SK-N-SH (cell line): ENCODE data around the gene BCAR3.
A peak's percentile ranks its signal among the peaks of the same experiment; 100 is the strongest.

Experiments used
- EP300 ChIP-seq, 2 experiments: IDR thresholded peaks; 2 replicates each; pipeline versions ENCODE4 v1.4.0 to v1.6.1; 2012; ENCODE audit warnings: borderline replicate concordance in 1 of 2, low read depth in 1 of 2, low read length in 1 of 2
- GABPA ChIP-seq: IDR thresholded peaks from 2 replicates; pipeline ENCODE4 v1.4.0; 2012; ENCODE audit warnings: low read depth, mild to moderate bottlenecking
- GATA2 ChIP-seq: sonication (generic); formaldehyde crosslinking; IDR thresholded peaks from 2 replicates; pipeline ENCODE4 v1.5.0; 2020; ENCODE audit warnings: mild to moderate bottlenecking, missing genetic modification reagents
- SMC3 ChIP-seq: IDR thresholded peaks from 2 replicates; pipeline ENCODE4 v1.6.1; 2012; ENCODE audit warnings: low read depth, low read length, improper control_type of control experiment
- YY1 ChIP-seq: IDR thresholded peaks from 2 replicates; pipeline ENCODE4 v1.4.0; 2012; ENCODE audit warnings: low read depth, mild to moderate bottlenecking
- TF ChIP-seq, protein P1 (sequence below): fragments of 150-350 bp; IDR thresholded peaks from 2 replicates; pipeline ENCODE4 v1.6.1; 2016; ENCODE audit warnings: mild to moderate bottlenecking, low read depth, low read length
- TF ChIP-seq, protein P2 (sequence below): fragments of 200-600 bp; sonication (generic); IDR thresholded peaks from 2 replicates; pipeline ENCODE4 v1.6.1; 2017; ENCODE audit warnings: antibody characterized with exemption, mild to moderate bottlenecking, moderate library complexity
- TF ChIP-seq, protein P3 (sequence below): IDR thresholded peaks from 2 replicates; pipeline ENCODE4 v1.6.1; 2012; ENCODE audit warnings: mild to moderate bottlenecking, low read depth, low read length, moderate library complexity

DNA sequence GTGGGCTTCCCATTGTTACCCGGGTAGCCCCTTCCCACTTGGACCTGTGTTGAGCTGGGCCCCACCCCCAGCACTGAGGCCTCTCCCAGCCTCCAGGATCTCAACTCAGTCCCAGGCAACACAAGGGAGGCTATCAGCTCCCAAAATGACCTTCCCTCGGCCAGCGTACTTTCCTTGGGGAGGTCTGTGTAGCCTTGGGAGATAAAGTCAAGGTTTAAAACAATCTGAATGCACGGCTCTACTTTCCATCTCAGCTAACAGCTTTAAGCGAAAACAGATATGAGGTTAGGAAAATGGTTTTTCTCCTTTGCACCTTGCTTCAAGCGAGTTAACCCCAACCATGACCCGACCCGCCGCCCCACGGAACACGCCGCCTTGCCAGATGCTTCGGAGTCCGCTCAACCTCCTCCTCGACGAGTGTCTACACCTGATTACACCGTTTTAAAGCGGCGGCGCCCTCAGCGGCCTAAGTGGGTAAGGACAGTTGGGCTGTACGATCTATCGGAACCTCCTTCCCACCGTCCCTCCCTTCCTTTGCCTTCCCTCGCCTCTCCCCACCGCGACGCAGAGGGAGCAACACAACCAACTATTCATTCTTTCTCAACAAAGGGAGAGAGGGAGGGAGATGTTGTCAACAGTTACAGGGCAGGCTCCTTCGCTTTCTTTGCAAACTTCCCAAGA is 1.1 kb downstream of the BCAR3 start:
- TF ChIP-seq GATA2 (CRISPR knock-in tag) (no peak), SMC3 (peak; percentile 42), GABPA (no peak), YY1 (no peak), EP300 (IDR thresholded peaks at IDR 0.05; ENCODE audit: borderline replicate concordance in 1 of 2, low read depth in 1 of 2, low read length in 1 of 2) (no peak)
- TF ChIP-seq, protein P1, sequence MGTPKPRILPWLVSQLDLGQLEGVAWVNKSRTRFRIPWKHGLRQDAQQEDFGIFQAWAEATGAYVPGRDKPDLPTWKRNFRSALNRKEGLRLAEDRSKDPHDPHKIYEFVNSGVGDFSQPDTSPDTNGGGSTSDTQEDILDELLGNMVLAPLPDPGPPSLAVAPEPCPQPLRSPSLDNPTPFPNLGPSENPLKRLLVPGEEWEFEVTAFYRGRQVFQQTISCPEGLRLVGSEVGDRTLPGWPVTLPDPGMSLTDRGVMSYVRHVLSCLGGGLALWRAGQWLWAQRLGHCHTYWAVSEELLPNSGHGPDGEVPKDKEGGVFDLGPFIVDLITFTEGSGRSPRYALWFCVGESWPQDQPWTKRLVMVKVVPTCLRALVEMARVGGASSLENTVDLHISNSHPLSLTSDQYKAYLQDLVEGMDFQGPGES, result no peak
- TF ChIP-seq, protein P2, sequence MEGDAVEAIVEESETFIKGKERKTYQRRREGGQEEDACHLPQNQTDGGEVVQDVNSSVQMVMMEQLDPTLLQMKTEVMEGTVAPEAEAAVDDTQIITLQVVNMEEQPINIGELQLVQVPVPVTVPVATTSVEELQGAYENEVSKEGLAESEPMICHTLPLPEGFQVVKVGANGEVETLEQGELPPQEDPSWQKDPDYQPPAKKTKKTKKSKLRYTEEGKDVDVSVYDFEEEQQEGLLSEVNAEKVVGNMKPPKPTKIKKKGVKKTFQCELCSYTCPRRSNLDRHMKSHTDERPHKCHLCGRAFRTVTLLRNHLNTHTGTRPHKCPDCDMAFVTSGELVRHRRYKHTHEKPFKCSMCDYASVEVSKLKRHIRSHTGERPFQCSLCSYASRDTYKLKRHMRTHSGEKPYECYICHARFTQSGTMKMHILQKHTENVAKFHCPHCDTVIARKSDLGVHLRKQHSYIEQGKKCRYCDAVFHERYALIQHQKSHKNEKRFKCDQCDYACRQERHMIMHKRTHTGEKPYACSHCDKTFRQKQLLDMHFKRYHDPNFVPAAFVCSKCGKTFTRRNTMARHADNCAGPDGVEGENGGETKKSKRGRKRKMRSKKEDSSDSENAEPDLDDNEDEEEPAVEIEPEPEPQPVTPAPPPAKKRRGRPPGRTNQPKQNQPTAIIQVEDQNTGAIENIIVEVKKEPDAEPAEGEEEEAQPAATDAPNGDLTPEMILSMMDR, result peak; percentile 64
- TF ChIP-seq, protein P3, sequence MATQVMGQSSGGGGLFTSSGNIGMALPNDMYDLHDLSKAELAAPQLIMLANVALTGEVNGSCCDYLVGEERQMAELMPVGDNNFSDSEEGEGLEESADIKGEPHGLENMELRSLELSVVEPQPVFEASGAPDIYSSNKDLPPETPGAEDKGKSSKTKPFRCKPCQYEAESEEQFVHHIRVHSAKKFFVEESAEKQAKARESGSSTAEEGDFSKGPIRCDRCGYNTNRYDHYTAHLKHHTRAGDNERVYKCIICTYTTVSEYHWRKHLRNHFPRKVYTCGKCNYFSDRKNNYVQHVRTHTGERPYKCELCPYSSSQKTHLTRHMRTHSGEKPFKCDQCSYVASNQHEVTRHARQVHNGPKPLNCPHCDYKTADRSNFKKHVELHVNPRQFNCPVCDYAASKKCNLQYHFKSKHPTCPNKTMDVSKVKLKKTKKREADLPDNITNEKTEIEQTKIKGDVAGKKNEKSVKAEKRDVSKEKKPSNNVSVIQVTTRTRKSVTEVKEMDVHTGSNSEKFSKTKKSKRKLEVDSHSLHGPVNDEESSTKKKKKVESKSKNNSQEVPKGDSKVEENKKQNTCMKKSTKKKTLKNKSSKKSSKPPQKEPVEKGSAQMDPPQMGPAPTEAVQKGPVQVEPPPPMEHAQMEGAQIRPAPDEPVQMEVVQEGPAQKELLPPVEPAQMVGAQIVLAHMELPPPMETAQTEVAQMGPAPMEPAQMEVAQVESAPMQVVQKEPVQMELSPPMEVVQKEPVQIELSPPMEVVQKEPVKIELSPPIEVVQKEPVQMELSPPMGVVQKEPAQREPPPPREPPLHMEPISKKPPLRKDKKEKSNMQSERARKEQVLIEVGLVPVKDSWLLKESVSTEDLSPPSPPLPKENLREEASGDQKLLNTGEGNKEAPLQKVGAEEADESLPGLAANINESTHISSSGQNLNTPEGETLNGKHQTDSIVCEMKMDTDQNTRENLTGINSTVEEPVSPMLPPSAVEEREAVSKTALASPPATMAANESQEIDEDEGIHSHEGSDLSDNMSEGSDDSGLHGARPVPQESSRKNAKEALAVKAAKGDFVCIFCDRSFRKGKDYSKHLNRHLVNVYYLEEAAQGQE, result no peak; the same call in 1 of the 2 replicates
